Thyroid gland (tissue), 4 donors: ENCODE results near the gene COL4A1. TPM values are rescaled to one million over a fixed set of nuclear protein-coding genes. Genes with fewer than 3 reads are reported as not detected.
A peak's percentile ranks its signal among the peaks of the same experiment; 100 is the strongest.

Experiments used
- DNase-seq, 2 donors: peaks; one replicate each; pipeline ENCODE4 v3.0.0-alpha.2; 2019
- H3K27ac ChIP-seq, 3 donors: fragments of 200-600 bp; sonication (generic); 1 replicate in 2 of 3; 2 replicates in 1 of 3; pipeline ENCODE4 v1.5.1; 2016 to 2019; ENCODE audit warnings: mild to moderate bottlenecking in 1 of 3, moderate library complexity in 1 of 3
- H3K27me3 ChIP-seq: fragments of 200-600 bp; sonication (generic); one replicate; pipeline ENCODE4 v1.5.1; 2019
- H3K36me3 ChIP-seq, 2 donors: fragments of 200-600 bp; sonication (generic); one replicate each; pipeline ENCODE4 v1.5.1; 2016 to 2019
- H3K4me1 ChIP-seq, 2 donors: fragments of 200-600 bp; sonication (generic); one replicate each; pipeline ENCODE4 v1.5.1; 2017 to 2019
- H3K4me3 ChIP-seq, 3 donors: fragments of 200-600 bp; sonication (generic); replicated peaks in 1 of 3; 1 replicate in 2 of 3; 2 replicates in 1 of 3; pipeline ENCODE4 v1.5.1; 2016; ENCODE audit warnings: mild to moderate bottlenecking in 1 of 3
- H3K9me3 ChIP-seq: fragments of 200-600 bp; sonication (generic); one replicate; pipeline ENCODE4 v1.5.1; 2017
- POLR2A ChIP-seq, 2 donors: fragments of 450-650 bp; IDR thresholded peaks; one replicate each; pipeline ENCODE4 v1.6.1; 2017; ENCODE audit warnings: antibody characterized with exemption in 2 of 2, mild to moderate bottlenecking in 2 of 2, moderate library complexity in 1 of 2
- WGBS, 2 donors: methylation state at CpG; one replicate each; pipeline ENCODE4 v1.1.5; 2017; 5-methylcytosine and 5-hydroxymethylcytosine counted together
- intact Hi-C: fragments of 100-400 bp; cut with DNase I; formaldehyde crosslinking; loops from one replicate; pipeline ENCODE4 v1.15.1; 2023
- total RNA-seq, 4 donors: library from RNA; depleted of rRNA; stranded (reverse); fragments of >200 nt; gene quantifications; one replicate each; pipeline ENCODE4 v1.2.3, GENCODE V29; 2016
- TF ChIP-seq, protein P1 (sequence below), 6 experiments: fragments of 200-600 bp in 3 of 6; fragments of 450-650 bp in 3 of 6; sonication (generic) in 3 of 6; IDR thresholded peaks; one replicate each; pipeline ENCODE4 v1.5.1; 2016 to 2019; ENCODE audit warnings: antibody characterized with exemption in 6 of 6, mild to moderate bottlenecking in 2 of 6, inconsistent platforms in 1 of 6, moderate library complexity in 1 of 6

COL4A1 gene
- total RNA-seq, 4 donors from 2014 or later = 71.3 to 161 (median 112) TPM

GRCh38 chr13:110308656-110309359 lies 1.9 kb upstream of the COL4A1 start:
- no peaks in the 10 kb centered on the region for H3K27me3 ChIP-seq
- intact Hi-C loops = no loop called here
- H3K27ac ChIP-seq = peak overlapping the region; percentile 90 to 99 (median 93)
- no peaks in the 10 kb centered on the region for H3K36me3 ChIP-seq
- peaks cover 49 to 67% of the 10 kb centered on the region in 2 donors for H3K4me1 ChIP-seq
- no peaks in the 10 kb centered on the region for H3K9me3 ChIP-seq
- 2% methylated on average over 27 to 31 of the region's 31 CpGs for WGBS, 2 donors
- DNase-seq = peak; percentile 77 to 80
- H3K4me3 ChIP-seq = peak overlapping the region; percentile 76 to 97 (median 76)
- TF ChIP-seq, protein P1, sequence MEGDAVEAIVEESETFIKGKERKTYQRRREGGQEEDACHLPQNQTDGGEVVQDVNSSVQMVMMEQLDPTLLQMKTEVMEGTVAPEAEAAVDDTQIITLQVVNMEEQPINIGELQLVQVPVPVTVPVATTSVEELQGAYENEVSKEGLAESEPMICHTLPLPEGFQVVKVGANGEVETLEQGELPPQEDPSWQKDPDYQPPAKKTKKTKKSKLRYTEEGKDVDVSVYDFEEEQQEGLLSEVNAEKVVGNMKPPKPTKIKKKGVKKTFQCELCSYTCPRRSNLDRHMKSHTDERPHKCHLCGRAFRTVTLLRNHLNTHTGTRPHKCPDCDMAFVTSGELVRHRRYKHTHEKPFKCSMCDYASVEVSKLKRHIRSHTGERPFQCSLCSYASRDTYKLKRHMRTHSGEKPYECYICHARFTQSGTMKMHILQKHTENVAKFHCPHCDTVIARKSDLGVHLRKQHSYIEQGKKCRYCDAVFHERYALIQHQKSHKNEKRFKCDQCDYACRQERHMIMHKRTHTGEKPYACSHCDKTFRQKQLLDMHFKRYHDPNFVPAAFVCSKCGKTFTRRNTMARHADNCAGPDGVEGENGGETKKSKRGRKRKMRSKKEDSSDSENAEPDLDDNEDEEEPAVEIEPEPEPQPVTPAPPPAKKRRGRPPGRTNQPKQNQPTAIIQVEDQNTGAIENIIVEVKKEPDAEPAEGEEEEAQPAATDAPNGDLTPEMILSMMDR (IDR thresholded peaks at IDR 0.05) = no peak
- peak in 1 of 2 donors; percentile 30 for TF ChIP-seq POLR2A (IDR thresholded peaks at IDR 0.05)

- TF ChIP-seq, protein P1 (IDR thresholded peaks at IDR 0.05) = no peak
- peak in 1 of 2 donors; percentile 60 for TF ChIP-seq POLR2A (IDR thresholded peaks at IDR 0.05)
- peak overlapping the region; percentile 76 to 97 (median 76) for H3K4me3 ChIP-seq
- no peaks in the 10 kb centered on the region for H3K27me3 ChIP-seq
- DNase-seq = peak; percentile 51 to 72
- 2% methylated on average over 31 to 43 of the region's 64 CpGs for WGBS, 2 donors
- no peaks in the 10 kb centered on the region for H3K9me3 ChIP-seq
- intact Hi-C loops = no loop called here
- no peaks in the 10 kb centered on the region for H3K36me3 ChIP-seq
- peaks cover 57 to 71% of the 10 kb centered on the region in 2 donors for H3K4me1 ChIP-seq
- peak overlapping the region; percentile 90 to 99 (median 93) for H3K27ac ChIP-seq
These were observed 1.1 kb upstream of the COL4A1 start for GRCh38 chr13:110307767-110308655.

DNA sequence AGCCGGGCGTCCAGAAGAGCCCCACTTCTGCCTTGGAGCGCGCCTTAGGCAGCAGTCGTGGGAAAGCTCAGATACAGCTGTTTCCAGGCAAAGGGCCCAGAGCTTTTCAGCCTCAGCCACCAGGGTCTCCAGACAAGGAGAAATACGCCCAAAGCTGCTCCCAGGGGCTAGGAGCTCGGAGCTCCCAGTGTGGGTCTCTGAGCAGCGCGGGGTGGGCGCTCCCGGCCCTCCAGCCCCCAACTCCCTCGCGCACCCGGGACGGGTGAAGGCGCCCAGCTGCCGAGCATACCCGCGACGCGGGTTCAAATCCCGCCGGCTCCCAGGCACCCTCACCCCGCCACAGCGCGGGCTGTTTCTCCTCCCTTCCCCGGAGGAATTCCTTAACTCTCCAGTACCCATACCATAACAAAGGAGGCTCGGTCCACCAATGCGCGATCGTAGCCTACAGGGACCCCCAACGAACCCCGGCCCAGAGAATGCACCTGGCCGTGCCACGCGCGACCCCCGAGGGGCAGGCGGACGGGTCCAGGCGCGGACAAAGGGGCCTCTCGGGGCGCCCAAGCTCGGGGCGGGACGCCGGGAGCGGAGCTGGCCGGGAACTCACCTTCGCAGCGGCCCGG lies 507 bp downstream of the COL4A1 start:
- intact Hi-C loops = no loop called here
- TF ChIP-seq, protein P1 (IDR thresholded peaks at IDR 0.05) = no peak
- TF ChIP-seq POLR2A (IDR thresholded peaks at IDR 0.05) = no peak
- H3K27me3 ChIP-seq = no peaks in the 10 kb centered on the region
- no peaks in the 10 kb centered on the region for H3K36me3 ChIP-seq
- H3K4me3 ChIP-seq = peak overlapping the region; percentile 76 to 97 (median 76)
- peak overlapping the region; percentile 90 to 99 (median 93) for H3K27ac ChIP-seq
- 0 to 3% methylated on average over 2 to 23 of the region's 53 CpGs for WGBS, 2 donors
- no peaks in the 10 kb centered on the region for H3K9me3 ChIP-seq
- peaks cover 45 to 66% of the 10 kb centered on the region in 2 donors for H3K4me1 ChIP-seq
- DNase-seq = peak; percentile 38 to 39

GRCh38 chr13:110305949-110306339 lies 1.0 kb downstream of the COL4A1 start:
- WGBS, 2 donors = 2 to 11% methylated on average over 6 of the region's 6 CpGs
- intact Hi-C loops = no loop called here
- Histone ChIP-seq H3K36me3 (no peaks in the 10 kb centered on the region), H3K9me3 (no peaks in the 10 kb centered on the region), H3K4me1 (peaks cover 42 to 66% of the 10 kb centered on the region in 2 donors), H3K4me3 (peak overlapping the region in 2 of 3 donors; percentile 76 to 97), H3K27ac (peak overlapping the region; percentile 90 to 99 (median 93)), H3K27me3 (no peaks in the 10 kb centered on the region)
- TF ChIP-seq POLR2A (IDR thresholded peaks at IDR 0.05) = peak in 1 of 2 donors; percentile 52
- TF ChIP-seq, protein P1 (IDR thresholded peaks at IDR 0.05) = no peak
- peak; percentile 39 to 48 for DNase-seq
